Activated CD4-positive, alpha-beta T cell treated with anti-CD3 and anti-CD28 coated beads, Interleukin-2, amount 50 U/mL, for 24 hours (primary cell): ENCODE results near the gene CTSL.

Source experiments
- DNase-seq, 2 donors: peaks; one replicate each; pipeline ENCODE4 v3.0.0-alpha.2; 2020; ENCODE audit warnings: low read depth in 1 of 2, low spot score in 1 of 2

The CTSL gene

DNA sequence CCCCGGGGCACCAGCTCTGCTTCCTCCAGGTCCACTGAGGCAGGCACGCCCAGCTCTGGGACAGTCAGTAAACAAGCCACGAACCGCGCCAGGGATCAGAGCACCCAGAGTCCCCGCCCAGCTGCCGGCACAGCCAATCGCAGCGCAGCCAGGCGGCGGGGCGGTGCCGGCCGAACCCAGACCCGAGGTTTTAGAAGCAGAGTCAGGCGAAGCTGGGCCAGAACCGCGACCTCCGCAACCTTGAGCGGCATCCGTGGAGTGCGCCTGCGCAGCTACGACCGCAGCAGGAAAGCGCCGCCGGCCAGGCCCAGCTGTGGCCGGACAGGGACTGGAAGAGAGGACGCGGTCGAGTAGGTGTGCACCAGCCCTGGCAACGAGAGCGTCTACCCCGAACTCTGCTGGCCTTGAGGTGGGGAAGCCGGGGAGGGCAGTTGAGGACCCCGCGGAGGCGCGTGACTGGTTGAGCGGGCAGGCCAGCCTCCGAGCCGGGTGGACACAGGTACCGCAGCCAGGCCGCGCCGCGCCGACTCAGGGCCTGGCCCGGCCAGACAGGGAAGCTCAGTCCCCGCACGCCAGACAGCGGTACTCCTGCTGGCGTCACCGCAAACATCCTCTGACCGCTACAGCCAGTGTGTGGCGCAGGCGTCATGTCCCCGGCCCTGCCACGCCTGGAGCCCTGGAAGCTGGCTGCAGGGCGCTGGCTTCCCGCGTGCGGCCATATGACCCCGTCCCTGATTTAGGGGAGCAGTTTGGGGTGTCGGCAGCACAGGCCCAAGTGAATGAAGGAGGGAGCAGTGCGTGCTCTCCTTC, at the start of gene CTSL:
CTSL (plus strand) TSS at position 220 of the 810 bp plus-strand sequence. CDS start 1,485 bp downstream, outside the sequence.
- peak in 1 of 2 donors; percentile 43 for DNase-seq

DNA sequence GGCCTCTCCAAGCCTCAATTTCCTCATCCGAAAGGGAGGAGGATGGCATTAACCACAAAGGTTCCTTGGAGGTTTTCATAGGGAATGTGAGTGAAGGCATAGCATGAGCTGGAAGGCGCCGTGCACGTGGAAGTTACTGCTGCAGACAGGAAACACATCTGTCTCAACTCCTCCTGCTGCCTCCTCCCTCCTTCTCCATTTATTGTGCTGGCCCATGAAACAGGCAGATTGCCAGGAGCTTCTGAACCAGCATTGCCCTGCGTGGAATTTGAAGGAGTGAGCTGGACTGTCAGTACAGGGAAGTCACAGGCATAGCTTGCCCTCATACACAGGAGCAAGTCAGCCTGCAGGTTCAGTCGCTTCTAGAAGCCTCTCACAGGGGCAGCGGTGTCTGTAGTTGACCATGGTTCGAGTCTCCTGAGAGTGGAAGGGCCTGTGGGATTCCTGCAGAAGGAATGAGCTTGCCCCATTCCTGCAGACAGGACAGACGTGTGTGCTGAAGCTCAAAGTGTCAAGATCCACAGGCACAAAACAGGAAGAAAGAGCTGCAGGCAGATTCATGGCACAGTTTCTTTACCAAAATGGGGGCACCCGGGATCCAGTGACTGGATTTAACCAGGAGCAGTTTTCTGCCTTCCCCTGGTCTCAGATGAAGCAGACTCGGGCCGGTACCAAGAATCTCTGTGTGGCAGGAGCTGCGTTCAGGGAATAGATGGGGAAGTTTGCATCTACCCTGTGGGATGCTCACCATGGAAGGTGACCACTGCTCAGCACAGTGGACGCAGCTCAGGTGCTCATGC, 48.7 kb upstream of the CTSL start:
- no peak for DNase-seq

DNA sequence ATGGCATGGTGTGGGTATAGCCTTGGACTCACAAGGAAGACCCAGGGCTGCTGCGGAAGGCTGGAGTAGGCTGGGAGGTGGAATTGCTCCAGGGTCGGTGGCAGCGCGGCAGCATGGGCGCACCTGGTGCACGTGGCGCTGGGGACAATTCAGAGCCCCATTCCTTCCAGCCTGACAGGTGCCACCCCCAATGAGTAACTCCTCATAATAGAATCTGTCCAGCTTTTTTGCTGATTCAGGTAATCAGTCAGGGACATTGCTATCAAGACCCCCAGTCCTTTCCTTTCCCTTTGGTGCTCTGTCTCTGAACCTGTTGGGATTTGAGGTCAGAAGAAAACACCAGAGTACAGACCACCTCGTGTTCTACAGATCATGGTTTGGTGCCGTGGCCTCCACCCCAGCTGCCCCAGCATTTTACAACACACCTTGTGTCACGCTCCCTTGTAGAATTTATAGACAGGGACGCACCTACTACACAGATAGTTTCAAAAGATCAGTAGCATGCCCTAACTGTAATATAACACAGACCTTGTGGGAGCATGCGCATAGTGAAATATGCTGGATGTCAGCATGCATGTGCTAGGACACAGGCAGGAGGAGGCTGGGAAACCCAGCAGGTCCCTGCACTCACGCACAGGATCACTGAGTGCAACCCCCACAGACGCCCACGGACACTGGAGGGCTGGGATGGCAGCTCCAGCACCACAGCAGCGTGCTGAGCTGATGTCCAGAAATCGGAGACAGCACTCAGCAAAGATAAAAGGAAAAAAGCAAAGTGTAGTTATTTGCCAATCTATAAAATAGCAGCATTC, 47.9 kb upstream of the CTSL start:
- no peak for DNase-seq

DNA sequence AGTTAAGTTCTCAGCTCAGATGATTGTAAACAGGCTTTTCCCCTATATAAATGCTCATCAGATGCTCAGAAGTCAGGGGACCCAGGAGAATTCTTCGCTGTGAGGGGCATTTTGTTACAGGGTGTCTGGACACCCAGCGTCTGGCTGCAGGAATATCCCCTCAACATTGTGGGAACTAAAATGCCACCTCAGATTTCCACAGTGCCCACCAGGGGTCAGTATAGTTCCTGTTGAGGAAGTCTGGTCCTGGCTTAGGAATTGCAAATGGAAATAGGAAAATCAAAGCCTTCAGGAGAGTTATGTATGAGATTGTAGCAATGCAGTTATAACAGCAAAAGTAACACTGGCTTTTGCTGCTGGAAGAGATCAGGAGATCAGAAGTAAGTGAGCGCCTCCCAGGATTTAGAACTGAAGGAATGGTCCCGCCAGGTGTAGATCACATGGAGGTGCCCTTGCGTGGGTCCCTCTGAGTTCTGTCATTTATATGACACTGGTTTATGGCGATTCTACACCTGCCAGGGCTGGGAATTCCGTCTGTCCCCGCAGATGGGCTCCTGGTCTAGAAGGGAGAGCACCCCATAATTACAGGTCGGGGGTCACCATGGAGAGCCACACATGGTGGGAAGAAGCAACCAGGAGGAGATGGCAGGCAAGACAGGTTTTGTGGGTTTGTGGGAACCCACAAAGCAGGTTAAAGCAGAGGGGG, 47.1 kb upstream of the CTSL start:
- peak in 1 of 2 donors; percentile 46 for DNase-seq

DNA sequence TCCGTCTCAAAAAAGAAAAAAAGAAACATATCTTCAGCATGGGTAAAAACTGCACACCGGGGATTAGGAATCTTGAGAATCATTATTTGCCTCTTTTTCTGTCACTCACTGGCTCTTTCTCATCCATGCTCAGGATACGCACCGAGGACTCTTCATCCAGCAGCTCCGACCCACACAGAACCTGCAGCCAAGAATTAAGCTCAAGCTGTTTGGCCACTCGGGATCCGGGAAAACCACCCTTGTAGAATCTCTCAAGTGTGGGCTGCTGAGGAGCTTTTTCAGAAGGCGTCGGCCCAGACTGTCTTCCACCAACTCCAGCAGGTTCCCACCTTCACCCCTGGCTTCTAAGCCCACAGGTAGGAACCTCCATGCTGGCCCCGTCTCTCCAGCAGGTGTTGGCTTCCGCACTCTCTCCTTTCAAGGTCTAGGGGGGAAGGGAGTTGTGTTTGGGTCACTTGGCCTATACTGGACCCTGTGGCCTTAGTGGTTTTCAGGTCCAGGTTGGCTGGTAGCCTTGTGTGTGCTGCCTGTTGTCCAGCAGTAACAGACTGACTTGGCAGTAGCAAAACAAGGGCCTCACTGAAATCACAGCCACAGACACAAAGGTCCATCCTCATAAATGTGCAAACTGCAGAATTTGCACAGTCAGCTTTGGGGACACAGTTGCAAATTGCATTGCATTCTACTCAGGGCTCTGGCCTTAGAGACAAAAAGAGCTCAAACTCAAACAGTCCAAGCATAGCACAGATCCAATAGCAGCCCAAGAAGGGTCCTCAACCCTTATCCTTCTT, 44.5 kb upstream of the CTSL start:
- no peak for DNase-seq

DNA sequence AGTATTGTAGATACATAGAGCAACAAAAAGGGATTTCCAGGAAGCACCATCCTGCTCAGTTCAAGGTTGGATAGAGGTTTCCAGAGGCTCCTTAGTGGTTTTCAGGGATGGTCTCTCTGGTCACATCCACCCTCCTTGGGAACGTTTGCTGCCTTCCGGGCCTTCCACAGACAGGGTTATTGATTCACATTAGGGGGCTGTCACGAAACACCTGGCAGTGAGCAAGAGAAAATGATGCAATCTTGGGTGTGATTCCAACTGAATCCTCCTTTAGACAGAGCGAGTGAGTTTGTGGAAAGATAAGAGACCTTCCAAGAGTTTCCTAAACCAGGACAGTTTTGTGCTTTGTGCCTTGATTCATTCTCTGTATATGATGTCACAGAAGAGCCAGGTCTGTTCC, 43.8 kb upstream of the CTSL start:
- no peak for DNase-seq

DNA sequence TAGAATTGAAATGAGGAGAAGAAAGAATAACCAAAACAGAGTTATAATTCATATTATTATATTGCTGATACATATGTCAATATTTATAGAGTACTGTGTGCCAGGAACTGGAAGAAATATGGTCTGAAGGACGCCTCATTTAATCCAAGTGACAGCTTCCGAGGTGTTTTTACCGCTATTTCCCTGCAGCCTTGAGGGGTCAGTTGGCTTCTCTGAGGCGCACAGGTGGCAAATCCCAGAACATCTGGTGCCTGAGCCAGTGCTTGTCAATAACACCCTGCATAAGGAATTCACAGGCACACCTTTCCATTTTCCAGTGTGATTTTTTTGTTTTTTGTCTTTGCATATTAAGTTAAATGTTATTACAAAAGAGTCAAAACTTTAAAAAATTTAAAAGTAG, 43.3 kb upstream of the CTSL start:
- DNase-seq: no peak

DNA sequence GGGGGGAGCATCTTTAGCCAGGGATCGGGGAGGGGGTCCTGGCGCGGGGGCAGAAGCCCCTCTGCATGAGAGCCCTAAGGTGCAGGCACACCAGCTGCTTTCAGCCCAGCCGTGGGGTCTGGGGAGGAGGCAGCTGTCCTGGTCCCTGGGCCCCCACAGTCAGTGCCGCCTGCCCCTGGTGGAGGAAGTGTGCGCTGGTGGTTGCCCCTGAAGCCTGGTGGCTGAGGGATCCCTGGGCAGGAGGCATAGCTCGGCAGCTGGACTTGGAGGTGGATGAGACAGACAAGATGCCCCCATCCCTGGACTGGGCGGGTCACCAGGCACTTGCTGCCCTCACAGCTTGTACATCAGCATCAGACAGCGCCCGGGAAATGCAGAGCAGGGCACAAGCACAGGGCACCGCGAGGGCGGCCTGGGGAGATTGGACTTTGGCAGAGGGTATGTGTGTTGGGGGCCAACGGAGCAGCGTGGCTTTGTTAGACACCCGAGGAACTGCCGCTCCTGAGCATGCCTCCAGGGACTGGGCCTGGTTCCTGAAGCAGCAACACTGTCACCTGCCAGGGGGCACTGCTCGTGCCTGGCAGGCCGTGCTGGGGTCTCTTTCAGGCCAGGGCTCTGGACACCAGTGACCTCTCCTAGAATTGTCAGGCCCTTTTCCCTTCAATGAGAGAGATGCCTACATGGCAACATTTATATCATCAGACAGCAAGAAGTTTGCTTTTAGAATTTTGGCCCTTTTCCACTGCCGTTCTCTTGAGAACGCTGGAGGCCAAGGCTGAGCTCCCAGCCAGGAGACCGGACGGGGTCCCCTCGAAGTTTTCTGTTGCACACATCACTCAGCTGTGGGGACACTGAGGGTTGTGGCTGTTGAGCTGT, 41.9 kb upstream of the CTSL start:
- no peak for DNase-seq

DNA sequence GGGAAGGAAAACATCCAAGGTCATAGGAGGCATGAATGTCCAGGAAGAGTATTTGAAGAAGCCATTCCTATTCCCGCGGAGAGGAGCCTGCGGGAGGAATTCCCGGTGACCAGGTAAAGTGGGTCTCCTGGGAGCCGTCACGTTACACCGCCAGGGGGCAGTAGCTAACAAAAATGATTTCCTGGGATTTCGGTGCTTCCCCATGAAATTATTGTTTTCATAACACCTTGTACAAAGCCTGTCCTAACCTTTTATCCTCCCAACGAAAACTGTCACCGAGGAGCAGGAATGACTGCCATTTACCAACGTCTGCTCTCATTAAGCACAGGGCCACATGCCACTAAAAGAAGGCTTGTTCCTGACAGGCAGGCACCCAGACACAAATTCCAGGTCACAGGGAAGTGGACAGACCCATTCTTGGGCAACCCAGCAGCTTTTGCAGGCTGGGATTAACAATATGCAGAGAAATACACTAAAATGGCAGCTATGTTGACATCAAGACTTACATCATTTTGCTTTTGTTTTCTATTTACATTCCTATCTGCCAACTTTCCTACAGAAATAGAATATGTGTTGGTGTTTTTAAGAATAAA, 41.2 kb upstream of the CTSL start:
- DNase-seq: no peak

DNA sequence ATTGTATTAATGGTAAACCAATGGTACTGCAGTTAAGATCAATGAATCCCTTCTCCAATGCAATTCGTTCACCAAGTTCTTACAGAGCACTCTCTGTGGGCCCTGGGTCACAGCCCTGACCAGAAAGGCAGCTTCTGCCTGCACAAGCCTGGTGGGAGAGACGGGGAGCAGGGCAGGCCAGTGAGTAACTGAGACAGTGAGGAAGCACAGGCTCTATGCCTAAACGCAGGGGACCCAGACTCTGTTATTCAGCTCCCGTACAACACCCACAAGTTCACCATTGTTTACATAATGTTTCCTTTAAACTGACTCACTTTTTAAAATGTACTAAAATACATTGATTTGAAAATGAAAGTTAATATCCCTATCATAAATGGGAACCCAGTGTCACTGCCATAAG, 40.5 kb upstream of the CTSL start:
- DNase-seq: no peak

DNA sequence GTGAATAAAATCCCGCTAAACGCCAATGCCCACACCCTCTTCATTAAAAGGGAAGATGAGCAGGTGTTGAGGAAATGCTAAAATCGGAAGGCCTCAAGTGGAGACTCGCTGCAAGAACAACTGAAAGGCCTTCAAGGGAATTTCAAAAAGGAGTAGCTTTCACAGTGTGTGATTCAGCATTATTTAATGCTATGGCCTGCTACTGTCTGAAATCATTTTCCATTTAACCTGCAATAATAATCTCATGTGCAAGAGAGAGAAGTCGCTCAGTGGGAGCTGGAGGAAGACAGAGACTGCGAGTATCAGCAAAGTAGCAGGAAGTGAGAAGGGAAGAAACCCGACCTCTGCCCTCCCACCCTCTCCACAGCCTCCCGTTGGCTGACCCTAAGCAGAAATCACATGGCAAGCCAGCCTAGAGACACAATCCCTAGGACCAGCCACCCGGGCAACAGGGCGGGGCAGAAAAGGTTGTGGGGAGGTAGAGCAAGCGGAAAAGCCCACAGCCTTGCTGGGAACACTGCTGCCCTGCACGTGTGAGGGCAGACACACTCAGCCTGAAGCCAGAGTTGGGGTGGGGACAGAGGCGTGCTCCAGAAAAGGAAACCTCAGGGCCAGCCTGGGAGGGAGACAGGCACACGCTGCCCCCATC, 39.9 kb upstream of the CTSL start:
- no peak for DNase-seq

DNA sequence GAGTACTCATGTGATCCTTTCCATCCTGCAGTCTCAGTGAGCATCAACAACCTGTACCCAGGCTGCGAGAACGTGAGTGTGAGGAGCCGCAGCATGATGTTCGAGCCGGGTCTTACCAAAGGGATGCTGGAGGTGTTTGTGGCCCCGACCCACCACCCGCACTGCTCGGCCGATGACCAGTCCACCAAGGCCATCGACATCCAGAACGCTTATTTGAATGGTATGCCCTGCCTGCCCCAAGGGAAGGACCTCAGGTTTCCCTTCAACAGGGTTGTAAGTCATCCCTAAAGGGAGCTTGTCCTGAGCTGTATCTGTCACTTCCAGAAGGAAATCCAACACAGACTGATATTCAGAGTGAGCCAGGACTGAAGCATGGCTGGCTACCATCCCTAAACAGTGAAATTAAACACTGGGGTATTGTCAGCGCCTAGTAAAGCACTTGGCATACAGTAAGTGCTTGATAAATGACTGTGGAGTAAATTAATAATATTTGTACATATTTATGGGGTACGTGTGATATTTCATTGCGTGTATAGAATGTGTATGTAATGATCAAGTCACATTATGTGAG, 39.3 kb upstream of the CTSL start:
- no peak for DNase-seq

DNA sequence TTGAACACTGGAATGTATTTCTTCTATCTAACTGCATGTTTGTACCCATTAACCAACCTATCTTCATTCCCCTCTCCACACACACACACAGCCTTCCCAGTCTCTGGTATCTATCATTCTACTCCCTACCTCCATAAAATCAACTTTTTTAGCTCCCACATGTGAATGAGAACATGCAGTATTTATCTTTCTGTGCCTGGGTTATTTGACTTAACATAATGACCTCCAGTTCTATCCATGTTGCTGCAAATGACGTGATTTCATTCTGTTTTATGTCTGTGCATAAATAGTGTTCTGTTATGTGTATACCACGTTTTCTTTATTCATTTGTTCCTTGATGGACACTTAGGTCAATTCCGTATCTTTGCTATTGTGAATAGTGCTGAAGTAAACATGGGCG, 38.7 kb upstream of the CTSL start:
- DNase-seq: no peak

DNA sequence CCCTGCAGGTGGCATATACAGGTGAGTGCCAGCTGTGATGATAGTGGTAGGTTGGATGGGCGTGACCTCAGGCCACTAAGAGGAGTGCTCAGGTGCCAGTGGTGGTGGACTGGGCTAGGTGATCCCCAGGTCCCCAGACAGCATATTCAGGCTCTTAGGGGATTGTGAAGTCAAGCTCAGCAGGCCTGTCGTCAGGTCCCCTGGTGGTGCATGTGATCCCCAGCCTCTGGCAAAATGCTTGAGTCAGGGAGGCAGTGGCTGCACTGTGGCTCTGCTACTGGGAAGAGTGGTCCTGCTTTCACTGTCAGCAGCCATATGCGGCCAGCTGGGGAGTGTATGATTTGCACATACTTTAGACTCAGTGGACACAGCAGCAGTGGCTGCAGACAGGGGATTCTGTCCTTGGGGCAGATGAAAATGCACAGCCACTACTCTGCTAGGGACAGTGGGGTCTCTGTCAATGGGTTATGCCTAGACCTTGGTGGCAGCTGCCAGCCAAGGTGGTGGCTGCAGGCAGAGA, 31.6 kb upstream of the CTSL start:
- DNase-seq: no peak

DNA sequence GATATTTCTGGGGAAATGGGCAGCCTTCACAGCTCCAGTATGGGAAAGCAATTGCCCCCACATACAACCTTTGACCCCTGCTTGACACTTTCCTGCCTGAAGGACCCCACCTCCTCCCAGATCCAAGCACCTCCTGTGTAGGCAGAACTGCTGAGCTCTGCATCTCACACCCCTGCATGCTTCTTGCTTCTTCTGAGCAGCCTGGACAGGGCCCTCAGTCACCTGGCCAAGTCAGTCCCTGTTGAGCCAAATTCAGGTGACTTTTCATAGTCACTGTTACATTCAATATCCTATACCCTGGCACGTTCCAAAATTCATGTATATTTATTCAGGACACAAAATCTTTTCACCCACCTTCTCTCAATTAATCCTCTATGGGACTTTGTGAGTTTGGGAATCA, 30.4 kb upstream of the CTSL start:
- no peak for DNase-seq

DNA sequence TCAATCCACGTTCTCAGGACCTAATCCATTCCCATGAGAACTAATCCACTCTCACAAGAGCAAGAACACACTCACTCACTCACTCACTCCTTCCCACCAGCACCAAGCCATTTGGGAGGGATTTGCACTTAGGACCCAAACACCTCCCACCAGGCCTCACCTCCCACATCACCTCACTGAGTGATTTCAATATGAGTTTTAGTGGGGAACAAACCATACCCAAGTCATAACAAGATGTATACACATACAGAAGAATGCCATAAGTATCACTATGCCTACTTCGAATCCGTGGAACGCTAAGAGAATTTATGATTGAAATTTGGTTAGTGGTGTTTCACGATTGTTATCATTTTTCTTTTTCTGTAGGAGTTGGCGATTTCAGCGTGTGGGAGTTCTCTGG, 29.3 kb upstream of the CTSL start:
- no peak for DNase-seq

DNA sequence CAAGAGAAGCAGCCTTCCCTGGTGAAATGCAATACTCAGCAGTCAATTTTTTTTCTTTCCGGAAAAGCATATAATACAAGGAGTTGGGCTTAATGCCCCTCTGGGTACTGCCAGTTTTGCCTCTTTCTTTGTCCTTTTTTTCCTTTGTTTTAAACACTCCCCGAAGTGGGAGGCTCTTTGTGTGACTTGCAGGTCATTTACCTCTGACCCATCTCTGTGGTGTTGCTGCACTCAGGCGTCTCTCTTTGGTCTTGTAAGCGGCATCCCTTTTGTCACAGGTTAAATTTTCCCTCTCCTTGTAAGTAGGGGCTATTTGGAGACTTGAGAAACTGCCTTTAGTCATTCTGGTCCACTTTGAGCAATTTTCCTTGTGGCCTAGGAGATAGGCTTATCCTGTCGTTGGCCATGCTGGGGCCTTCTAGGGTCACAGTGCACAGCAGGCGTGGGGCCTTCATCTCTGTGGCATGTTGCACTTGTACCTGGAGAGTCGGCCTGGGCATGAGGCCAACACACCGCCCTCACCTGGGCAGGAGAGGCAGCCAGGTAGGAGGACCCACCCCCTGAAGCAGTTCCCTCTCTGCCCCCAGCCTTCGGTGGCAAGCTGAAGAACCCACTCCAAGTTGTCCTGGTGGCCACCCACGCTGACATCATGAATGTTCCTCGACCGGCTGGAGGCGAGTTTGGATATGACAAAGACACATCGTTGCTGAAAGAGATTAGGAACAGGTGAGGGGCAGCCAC, 27.7 kb upstream of the CTSL start:
- no peak for DNase-seq
